HG03064 (cell line): ENCODE results near the gene FAM168A.
"Not testable (repeated sequence)": the region's sequence is repeated elsewhere in the genome, so short reads cannot be mapped to it uniquely, and the experiment has no call there.

Experiments used
- ATAC-seq: cut with Tn5 transposase; IDR thresholded peaks from one replicate; pipeline ENCODE4 v1.9.1; 2021; ENCODE audit warnings: low read depth; ENCODE audit not compliant: unreplicated experiment

The FAM168A gene

DNA sequence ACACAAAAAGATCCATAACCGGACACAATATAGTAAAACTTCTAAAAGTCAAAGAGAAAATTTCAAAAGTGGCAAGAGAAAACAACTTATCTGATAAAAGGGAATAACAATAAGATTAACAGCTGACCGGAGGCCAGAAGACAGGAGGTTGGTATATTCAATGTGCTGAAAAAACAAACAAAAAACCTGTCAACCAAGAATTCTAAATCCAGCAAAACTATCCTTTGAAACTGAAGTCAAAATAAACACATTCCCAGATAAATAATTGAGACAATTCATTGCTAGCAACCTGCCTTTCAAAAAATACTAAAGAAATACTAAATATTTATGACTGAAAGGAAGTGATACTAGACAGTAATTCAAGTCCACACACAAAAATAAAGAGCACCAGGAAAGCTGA lies 120.4 kb downstream of the FAM168A start:
- ATAC-seq = no peak

DNA sequence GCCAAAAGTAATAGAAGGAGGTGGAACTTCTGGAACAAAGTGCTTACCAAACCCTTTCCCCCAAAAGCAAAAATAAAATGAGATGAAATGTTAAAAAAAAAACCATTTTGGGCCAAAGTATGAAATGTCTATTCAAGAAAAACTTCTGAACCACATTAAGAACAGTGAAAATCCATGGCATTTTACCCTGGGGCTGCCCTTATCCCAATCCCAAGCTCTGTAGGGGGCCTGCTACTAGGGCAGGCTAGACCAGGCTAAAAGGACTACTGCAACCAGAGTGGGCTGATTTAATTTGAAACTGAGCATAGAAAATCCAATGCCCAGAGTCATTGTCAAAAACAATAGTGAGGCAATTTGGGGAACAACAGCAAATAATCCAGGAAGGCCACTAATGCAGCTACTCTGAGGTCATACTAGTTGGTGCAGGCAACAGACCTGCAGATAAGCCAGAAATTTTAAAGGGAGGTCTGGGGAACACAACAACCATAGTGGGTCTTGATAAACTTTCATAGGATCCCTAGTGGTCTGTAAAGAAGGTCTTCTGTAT lies 122.3 kb downstream of the FAM168A start:
- ATAC-seq = no peak

DNA sequence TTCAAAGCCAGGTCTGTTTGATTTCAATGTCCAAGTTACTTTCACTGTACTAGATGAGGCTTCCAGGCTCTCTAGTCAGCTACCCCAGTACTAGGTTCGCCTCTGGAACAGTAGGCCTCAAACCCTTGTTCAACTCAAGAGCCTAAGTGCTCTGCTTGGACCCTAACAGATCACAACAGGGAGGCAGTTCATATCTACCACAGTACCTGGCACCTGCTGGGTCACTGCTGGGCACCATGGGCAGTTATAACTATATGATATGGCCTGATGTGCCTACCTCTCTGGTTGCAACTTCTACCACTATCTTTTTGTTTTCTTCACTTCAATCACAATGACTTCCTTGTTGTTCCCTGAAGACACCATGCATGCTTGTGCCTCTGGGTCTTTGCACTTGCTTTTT lies 124.7 kb downstream of the FAM168A start:
- ATAC-seq = no peak

DNA sequence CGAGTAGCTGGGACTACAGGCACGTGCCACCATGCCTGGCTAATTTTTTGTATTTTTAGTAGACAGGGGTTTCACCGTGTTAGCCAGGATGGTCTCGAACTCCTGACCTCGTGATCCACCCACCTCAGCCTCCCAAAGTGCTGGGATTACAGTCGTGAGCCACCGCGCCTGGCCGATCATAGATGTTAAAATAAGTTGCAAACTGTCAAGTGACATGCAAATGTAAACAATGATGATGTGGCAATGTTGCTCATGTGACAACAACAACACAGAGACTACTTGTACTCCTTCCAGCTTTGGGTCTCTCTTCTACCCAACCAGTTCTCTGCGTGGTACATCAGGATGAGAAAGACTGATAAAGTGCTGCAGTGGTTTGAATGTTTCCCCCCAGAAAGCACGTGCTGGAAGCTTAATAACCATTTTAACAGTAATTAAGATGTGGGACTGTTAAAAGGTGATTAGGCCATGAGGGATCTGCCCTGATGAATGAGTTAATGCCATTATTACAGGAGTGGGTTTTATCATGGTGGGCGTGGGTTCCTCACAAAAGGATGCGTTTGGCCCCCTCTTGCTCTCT lies 127.8 kb downstream of the FAM168A start:
- ATAC-seq = not testable (repeated sequence)

GRCh38 chr11:73469401-73469800 lies 128.5 kb downstream of the FAM168A start:
- ATAC-seq = no peak

DNA sequence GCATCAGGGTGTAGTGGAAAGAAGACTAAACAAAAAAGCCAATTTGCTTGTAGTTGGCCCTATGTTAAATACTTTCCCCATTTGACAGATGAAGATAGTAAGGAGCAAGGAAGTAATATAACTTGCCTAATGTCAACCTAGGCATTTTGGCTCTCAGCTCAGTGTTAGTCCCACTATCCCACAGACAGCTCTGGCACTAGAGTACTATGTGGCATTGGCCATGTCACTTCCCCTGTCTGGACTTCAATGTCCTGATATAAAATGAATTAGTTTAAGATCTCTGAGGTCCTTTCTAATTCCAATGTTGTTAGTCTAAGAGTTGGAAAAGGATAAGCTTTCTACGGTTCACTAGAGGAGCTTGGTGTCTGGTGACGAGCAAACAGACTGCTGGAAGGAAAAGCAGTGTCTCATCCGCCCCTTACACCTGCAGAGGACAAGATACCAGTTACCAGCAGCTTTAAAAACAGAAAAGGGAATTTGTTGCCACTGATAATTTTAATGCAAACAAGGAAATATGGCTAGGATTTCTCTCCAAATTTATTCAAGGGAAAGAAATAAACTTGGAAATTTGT lies 129.2 kb downstream of the FAM168A start:
- ATAC-seq = no peak

GRCh38 chr11:73467505-73467904 lies 130.4 kb downstream of the FAM168A start:
- no peak for ATAC-seq

GRCh38 chr11:73466643-73467042 lies 131.3 kb downstream of the FAM168A start:
- no peak for ATAC-seq

DNA sequence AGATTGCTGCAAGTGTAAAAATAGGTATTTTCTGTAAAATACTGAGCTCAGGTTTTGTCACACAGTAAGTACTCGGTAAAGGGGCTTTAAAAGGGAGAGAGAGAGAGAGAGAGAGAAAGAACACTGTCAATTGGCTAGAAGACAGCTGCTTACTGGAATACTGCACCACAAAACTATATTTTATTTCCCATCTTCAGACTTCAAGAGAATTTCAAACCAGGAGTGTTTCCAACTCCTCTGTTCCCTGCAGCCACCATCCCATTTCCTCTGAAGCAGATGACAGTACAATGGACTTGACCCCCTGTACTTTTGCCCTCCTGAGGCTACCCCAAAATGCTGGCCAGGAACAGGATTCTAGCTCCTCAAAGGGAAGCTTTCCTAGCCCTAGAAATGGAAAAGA lies 132.0 kb downstream of the FAM168A start:
- no peak for ATAC-seq

DNA sequence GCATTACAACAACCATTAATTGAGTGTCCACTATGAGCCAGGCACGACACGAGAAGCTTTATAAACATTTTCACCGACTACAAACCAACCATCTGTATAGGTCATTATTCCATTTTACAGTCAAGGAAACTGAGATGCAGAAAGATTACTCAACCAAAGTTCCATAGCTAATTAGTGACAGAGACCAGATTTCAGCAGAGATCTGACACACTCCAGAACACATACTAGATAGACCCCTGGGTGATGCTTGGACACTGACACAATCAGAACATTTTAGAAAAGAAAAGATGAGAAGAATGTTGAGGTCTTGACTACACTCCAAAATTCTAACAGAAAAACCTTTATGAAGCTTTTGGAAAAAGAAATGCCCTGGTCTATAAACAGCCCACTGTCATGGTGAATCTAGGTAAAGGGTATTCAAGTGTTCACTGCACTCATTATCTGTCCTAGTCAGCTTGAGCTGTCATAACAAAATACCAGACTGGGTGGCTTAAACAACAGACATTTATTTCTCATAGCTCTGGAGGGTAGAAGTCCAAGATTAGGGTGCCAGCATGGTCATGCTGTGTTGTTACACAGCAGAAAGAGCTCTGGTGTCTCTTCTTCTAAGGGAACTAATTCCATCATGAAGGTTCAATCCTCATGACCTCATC lies 132.8 kb downstream of the FAM168A start:
- no peak for ATAC-seq

- no peak for ATAC-seq
Measured at GRCh38 chr11:73464347-73464746, 133.6 kb downstream of the FAM168A start.

DNA sequence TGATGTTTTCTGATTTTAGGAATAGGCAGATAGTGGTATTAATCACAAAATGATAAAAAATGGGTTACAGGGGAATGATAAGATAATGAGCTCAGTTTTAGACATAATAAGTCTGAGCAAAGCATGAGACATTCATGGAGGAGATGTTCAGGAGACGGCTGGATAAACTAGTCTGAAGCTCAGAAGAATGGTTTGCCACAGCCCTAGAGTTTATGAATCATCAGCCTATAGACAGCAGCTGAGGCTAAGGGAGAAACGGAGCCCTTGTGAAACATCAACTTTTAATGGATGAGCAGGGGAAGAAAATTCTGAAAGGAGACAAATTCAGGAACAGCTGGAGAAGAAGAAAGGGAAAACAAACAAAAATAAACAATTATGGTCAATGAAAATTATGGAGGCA lies 134.6 kb downstream of the FAM168A start:
- ATAC-seq = no peak

DNA sequence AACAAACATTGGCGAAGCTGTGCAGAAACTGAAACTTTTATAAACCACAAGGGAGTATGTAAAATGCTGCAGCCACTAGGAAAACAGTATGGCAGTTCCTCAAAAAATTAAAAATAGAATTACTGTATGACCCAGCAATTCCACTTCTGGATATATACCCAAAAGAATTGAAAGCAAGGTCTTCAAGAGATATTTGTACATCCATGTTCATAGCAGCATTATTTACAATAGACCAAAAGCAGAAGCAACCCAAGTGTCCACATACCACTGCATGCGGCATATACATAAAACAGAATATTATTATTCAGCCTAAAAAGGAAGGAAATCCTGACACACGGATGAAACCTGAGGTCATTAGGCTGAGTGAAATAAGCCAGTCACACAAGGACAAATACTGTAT lies 135.9 kb downstream of the FAM168A start:
- no peak for ATAC-seq

DNA sequence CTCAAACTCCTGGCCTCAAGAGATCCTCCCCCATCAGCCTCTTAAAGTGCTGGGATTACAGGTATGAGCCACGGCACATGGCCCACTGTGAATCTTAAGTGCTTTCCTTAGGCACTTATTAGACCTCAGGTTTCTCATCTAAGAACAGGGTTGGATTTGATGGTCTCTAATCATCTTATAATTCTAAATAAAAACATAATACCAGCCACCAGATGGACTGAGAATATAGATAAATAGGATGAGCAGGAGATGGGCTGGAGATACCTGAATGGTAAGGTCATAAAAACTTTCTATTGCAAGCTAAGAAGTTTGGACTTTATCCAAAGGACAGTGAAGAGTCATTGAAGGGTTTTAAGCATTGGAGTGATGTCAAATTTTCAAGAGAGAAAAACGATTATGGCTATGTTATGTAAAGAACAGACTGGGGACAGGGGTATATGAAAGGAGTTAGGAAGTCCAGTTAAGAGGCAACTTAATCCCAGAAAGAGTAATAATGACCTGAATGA lies 136.5 kb downstream of the FAM168A start:
- no peak for ATAC-seq

GRCh38 chr11:73458201-73458600 lies 139.7 kb downstream of the FAM168A start:
- no peak for ATAC-seq

GRCh38 chr11:73454987-73455386 lies 142.9 kb downstream of the FAM168A start:
- no peak for ATAC-seq

- ATAC-seq = no peak
Measured at GRCh38 chr11:73453562-73453961, 144.3 kb downstream of the FAM168A start.

GRCh38 chr11:73452726-73453125 lies 145.2 kb downstream of the FAM168A start:
- ATAC-seq = no peak

GRCh38 chr11:73451896-73452295 lies 146.0 kb downstream of the FAM168A start:
- ATAC-seq = no peak

DNA sequence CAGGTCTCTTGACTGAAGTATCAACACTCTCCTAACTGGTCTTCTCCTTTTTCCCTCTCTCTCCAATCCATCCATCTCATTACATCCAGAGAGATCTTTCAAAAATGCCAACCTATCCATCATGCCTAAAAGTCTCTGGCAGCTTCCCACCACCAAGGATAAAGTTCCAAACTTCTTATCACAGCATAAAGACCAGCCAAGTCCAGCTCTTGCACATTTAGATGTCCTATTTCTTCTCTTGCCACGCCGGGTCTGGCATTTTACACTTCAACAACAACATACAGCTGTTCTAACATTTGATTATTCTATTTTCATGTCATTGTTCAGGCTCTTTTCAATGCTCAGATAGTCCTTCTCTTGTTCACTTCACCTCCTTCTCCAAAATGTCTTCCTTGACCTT lies 151.1 kb downstream of the FAM168A start:
- no peak for ATAC-seq

- ATAC-seq = no peak
Measured at GRCh38 chr11:73445980-73446379, 151.9 kb downstream of the FAM168A start.
